ENCODE measurements around the gene FAS. TPM values are rescaled to one million over a fixed set of nuclear protein-coding genes. Genes with fewer than 3 reads are reported as not detected.

FAS gene
- total and polyA plus RNA-seq, 2 experiments from 2014 or later, result 3.1 to 4.3 TPM

GRCh38 chr10:89047397-89047796 is 56.8 kb downstream of the FAS start:
- no peak overlapping the region for H3K4me3 Mint-ChIP-seq
- H3K27me3 Mint-ChIP-seq (ENCODE audit: insufficient read depth, low read depth, poor library complexity), result peaks cover 1% of the 10 kb centered on the region
- TF ChIP-seq ZNF114 (CRISPR knock-in tag; IDR thresholded peaks at IDR 0.05) (no peak), REST (IDR thresholded peaks at IDR 0.05; ENCODE audit: unreplicated experiment) (no peak), CREB1 (CRISPR knock-in tag; IDR thresholded peaks at IDR 0.05; ENCODE audit: low read depth) (no peak), ZNF462 (CRISPR knock-in tag; IDR thresholded peaks at IDR 0.05) (no peak), STAT1 (IDR thresholded peaks at IDR 0.05; ENCODE audit: unreplicated experiment) (no peak), POLR2AphosphoS5 (IDR thresholded peaks at IDR 0.05; ENCODE audit: low read depth) (no peak), EZH2phosphoT487 (IDR thresholded peaks at IDR 0.05; ENCODE audit: unreplicated experiment) (no peak)
- H3K4me2 ChIP-seq, result no peak overlapping the region
- H3K27ac ChIP-seq (ENCODE audit: low read depth), result no peak overlapping the region
- H3K4me1 Mint-ChIP-seq, result peaks cover 27% of the 10 kb centered on the region
- no peak overlapping the region for H3K27ac Mint-ChIP-seq
- H3K9me3 Mint-ChIP-seq, result no peaks in the 10 kb centered on the region
- no peaks in the 10 kb centered on the region for H3K27me3 ChIP-seq (ENCODE audit: insufficient read depth)
- peaks cover 7% of the 10 kb centered on the region for H3K4me1 ChIP-seq (ENCODE audit: insufficient read depth)
- H3K4me3 ChIP-seq, result no peak overlapping the region
- no peak for DNase-seq (ENCODE audit: low spot score)
- no peaks in the 10 kb centered on the region for H3K79me2 ChIP-seq (replicated peaks; ENCODE audit: insufficient read depth)
- H2AFZ ChIP-seq, result no peak overlapping the region
- H3K9me2 ChIP-seq (ENCODE audit: insufficient read depth), result 0 out of 2 replicates have a peak, but pooled peaks cover 3% of the 10 kb centered on the region
- no peak for ATAC-seq
- no peaks in the 10 kb centered on the region for H3K36me3 ChIP-seq (ENCODE audit: insufficient read depth)
- H4K20me1 ChIP-seq (replicated peaks; ENCODE audit: insufficient read depth), result no peaks in the 10 kb centered on the region
- no peaks in the 10 kb centered on the region for H3F3A ChIP-seq (replicated peaks; ENCODE audit: low read depth)
- H3K36me3 Mint-ChIP-seq (ENCODE audit: low read depth), result no peaks in the 10 kb centered on the region
